PC-9 (cell line): ENCODE measurements around the gene LRRC55.

ENCODE experiments used
- CTCF ChIP-seq: fragments of 200-600 bp; sonication (generic); conservative IDR thresholded peaks from 2 replicates; pipeline ENCODE4 v1.6.1; 2017; ENCODE audit warnings: mixed run types, antibody characterized with exemption, mild to moderate bottlenecking, moderate library complexity
- EZH2 ChIP-seq: fragments of 200-600 bp; sonication (generic); IDR thresholded peaks from 2 replicates; pipeline ENCODE4 v1.8.0; 2017; ENCODE audit warnings: antibody characterized with exemption, low read depth

- TF ChIP-seq EZH2 (no peak), CTCF (no peak)
Observed at GRCh38 chr11:57200917-57201316, 19.2 kb downstream of the LRRC55 start.
